GM21515 (cell line): ENCODE results near the gene SLC19A1.

Source experiments
- ATAC-seq: cut with Tn5 transposase; IDR thresholded peaks from one replicate; pipeline ENCODE4 v1.9.1; 2021; ENCODE audit not compliant: unreplicated experiment

SLC19A1 gene

GRCh38 chr21:45521241-45521640 is 21.0 kb downstream of the SLC19A1 start:
- ATAC-seq: no peak

- no peak for ATAC-seq
Observed at GRCh38 chr21:45519182-45519581, 23.1 kb downstream of the SLC19A1 start.

- no peak for ATAC-seq
Observed at GRCh38 chr21:45518742-45519141, 23.5 kb downstream of the SLC19A1 start.

GRCh38 chr21:45517249-45518065 is 24.8 kb downstream of the SLC19A1 start:
- no peak for ATAC-seq

GRCh38 chr21:45516671-45517151 is 25.5 kb downstream of the SLC19A1 start:
- ATAC-seq: no peak

- no peak for ATAC-seq
Observed at GRCh38 chr21:45516071-45516670, 26.1 kb downstream of the SLC19A1 start.

GRCh38 chr21:45515241-45516061 is 26.8 kb downstream of the SLC19A1 start:
- no peak for ATAC-seq

- ATAC-seq: no peak
Observed at GRCh38 chr21:45514311-45515021, 27.8 kb downstream of the SLC19A1 start.

- no peak for ATAC-seq
Observed at GRCh38 chr21:45513741-45514310, 28.4 kb downstream of the SLC19A1 start.

GRCh38 chr21:45513003-45513717 is 29.1 kb downstream of the SLC19A1 start:
- no peak for ATAC-seq

- no peak for ATAC-seq
Observed at GRCh38 chr21:45512626-45513002, 29.6 kb downstream of the SLC19A1 start.

- no peak for ATAC-seq
Observed at GRCh38 chr21:45511661-45512431, 30.4 kb downstream of the SLC19A1 start.

- no peak for ATAC-seq
Observed at GRCh38 chr21:45511007-45511406, 31.2 kb downstream of the SLC19A1 start.

- no peak for ATAC-seq
Observed at GRCh38 chr21:45510466-45510955, 31.7 kb downstream of the SLC19A1 start.

GRCh38 chr21:45509566-45510465 is 32.4 kb downstream of the SLC19A1 start:
- ATAC-seq: no peak

GRCh38 chr21:45508607-45509565 is 33.4 kb downstream of the SLC19A1 start:
- no peak for ATAC-seq
